Activated CD4-positive, CD25-positive, alpha-beta regulatory T cell (primary cell): Measurements from ENCODE around the gene CNTN1.

Experiments used
- DNase-seq, 4 experiments: peaks; one replicate each; lab custom pipeline; 2025; lab: John Stamatoyannopoulos, UW

The CNTN1 gene

GRCh38 chr12:40768125-40768864 is 76.1 kb downstream of the CNTN1 start:
- no peak for DNase-seq

- DNase-seq: no peak
Observed at GRCh38 chr12:40769846-40770245, 77.6 kb downstream of the CNTN1 start.

DNA sequence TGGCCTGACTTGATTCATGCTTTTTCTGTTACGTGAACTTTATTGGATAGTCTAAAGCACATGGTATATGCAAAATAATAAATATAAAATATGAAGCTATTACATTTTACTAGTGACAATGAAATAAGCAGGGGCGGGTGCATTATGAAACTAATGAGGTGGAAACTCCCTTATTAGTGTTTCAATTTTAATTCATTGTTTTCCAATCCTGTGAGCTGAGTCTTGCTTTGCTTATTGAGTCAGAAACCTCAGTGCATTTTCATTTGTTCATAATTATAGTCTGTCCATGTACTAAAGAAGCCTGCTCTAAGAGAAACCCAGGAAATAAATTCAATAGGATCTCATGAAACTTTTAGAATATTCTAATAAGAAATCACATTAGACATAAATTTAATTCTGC is 78.5 kb downstream of the CNTN1 start:
- no peak for DNase-seq

DNA sequence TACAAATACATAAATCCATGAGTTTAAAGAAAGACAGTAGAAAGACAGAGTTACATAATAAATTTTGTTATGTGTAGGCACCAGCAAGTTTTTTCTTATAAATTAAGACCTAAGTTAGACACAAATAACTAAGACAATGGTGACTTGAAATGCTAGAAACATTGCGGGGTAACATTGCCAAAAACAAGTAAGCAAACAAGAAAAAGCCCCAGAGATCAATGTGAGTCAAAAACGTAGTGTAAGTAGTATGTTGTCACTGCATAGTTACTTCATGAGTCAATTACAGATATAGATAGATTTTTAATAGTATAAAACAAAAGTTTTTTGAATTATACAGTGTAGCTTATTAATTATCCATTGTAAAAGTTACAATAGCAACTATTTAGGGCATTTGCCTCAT is 83.4 kb downstream of the CNTN1 start:
- no peak for DNase-seq

GRCh38 chr12:40784102-40784501 is 91.9 kb downstream of the CNTN1 start:
- no peak for DNase-seq

GRCh38 chr12:40788276-40788675 is 96.0 kb downstream of the CNTN1 start:
- no peak for DNase-seq

GRCh38 chr12:40792792-40793386 is 100.7 kb downstream of the CNTN1 start:
- no peak for DNase-seq

GRCh38 chr12:40793471-40793870 is 101.2 kb downstream of the CNTN1 start:
- no peak for DNase-seq

- no peak for DNase-seq
Observed at GRCh38 chr12:40794087-40794486, 101.8 kb downstream of the CNTN1 start.

DNA sequence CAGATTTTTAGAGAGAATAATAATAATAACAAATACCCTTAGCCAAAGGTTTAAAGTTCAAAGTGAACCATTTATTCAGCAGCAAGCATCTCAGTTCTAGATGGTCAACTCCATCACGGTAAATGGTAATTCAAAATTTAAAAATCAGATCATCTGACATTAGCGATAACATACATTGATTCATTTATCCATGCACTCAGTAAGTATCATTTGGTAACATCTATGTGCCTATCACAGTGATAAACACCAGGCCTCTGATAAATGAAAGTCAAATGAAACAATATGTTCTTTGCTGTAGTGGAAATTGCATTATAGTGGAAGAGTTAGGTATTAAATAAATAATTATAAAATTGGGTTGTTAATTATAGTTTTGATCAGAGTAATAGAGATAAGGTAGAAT is 108.8 kb downstream of the CNTN1 start:
- DNase-seq: no peak

DNA sequence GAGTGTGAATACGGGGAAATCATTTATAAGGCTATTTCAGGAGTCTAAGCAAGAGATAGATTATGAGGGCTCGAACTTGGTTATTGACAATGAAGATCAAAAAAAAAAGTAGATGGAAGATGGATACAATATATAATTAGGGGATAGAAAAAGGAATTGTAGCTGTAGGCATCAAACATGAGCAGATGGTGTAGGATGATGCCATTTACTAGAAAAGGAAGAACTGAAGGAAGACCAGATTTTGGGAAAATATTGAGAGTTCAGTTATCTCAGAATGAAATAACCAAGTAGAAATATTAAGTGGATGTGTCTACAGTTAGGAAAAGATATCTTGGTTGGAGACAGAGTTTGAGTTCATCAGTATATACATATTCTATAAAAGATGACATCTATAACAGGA is 109.6 kb downstream of the CNTN1 start:
- no peak for DNase-seq

- no peak for DNase-seq
Observed at GRCh38 chr12:40802656-40803055, 110.4 kb downstream of the CNTN1 start.

- DNase-seq: no peak
Observed at GRCh38 chr12:40819436-40820108, 127.3 kb downstream of the CNTN1 start.

GRCh38 chr12:40820794-40821484 is 128.7 kb downstream of the CNTN1 start:
- no peak for DNase-seq

GRCh38 chr12:40825156-40825555 is 132.9 kb downstream of the CNTN1 start:
- DNase-seq: no peak

DNA sequence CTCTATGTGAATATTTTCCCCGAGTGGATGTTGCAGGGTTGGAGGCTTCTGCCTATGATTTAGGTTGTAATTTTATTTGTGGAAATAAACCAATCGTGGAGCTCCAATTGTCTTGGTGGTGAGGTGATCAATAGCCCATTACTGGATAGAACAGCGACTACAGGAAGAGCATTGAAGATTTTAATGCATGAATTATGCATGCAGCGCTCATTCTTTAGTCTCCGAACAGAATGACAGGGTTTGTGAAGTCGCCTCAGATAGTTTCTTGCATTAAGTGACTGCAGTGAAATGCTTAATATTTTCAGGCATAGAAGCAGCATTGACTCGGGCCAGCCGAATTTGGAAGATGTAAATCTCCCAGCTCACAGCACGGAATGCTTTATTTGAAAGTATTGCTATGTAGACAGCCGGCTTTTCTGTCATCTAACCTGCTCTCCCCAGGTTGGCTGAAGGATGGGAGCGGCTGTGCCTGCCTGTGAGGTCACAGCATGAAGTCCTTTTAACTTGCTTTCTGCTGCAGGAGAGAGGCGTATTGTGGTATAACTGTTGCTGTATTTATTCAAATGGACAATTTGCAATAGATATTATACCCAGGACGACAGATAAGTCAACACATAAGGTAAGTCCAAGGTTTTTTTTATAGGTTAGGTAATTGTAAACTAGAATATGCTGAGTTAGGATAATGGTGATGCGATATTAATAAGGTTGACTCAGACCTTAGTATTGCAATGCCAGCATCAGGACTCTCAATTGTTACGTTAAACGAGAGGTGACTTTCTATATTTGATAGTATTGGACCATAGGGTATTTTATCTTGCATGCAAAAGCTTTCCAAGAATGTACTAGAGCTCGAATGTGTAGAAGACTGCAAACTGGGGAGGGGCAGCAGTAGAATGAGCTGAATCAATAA is 135.7 kb downstream of the CNTN1 start:
- DNase-seq: no peak

DNA sequence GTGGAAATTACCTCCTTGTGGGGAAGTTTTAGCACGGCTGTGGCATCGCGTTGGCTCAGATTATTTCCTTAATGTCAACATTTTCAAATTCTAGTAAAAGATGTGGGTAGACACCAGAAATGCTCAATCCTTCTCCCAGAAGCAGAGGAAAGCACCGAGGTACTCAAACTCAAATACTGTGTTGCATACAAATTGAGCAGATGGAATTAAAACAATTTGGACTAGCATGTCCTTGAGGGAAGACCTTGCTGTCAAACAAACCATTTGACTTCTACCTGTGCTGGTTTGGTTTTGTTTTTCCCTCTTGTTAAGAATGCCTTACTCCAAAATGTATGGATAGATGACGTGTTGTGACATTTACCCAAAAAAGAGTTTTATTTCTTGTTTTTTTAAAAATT is 136.4 kb downstream of the CNTN1 start:
- no peak for DNase-seq

DNA sequence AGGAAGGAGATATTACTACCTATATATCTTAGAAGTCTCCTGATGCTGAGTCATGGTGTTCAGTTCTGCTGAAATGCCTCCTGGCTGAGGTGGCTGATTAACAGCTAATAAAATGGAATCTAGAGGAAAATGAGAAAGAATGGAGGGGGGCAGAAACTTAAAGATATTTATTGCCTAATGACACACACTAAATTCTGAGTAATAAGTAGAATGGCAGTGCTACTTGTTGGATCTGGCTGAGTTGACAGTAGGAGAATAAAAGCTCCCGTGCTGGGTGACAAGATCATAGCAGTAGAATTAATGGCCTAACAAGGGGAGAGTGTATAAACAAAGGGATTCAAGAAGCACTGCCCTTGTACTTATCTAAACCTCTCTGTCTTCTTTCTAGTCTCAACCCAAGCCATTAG is 137.5 kb downstream of the CNTN1 start:
- no peak for DNase-seq

GRCh38 chr12:40831916-40832315 is 139.7 kb downstream of the CNTN1 start:
- DNase-seq: no peak

DNA sequence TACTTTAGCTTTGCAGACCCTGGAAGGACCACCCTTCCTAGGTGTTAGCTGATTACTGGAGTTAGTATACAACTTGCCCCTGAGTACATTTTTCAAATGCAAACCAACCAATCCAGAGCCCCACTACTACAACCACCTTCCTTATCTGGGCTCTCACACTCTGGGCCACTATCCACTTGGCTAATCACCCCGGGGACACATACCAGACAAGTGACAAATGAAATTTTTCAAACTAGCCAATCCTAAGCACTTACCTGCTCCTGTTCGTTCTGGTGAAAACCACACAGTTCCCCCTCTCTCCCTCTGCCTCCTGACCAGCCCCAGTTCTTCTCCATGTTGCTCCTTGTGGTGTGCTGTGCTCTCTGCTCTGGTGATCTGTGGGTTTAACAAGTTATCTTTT is 140.4 kb downstream of the CNTN1 start:
- DNase-seq: no peak

DNA sequence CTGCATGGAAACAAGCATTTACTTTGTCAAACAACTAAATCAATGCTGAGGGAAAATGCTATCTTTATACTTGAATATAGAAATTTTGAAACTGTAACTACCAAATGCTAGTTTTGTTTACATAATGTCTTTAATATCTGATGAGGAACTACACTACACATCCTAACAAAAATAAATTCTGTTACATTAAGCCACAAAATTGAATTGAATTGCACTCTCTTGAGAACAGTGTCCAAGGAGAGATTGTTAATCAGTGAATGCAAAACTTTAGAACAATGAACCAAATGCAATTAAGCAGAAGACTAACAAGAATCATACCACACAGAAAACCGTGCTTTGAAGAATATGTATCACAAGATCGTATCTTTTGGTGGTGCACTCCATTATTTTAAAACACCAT is 141.6 kb downstream of the CNTN1 start:
- no peak for DNase-seq

DNA sequence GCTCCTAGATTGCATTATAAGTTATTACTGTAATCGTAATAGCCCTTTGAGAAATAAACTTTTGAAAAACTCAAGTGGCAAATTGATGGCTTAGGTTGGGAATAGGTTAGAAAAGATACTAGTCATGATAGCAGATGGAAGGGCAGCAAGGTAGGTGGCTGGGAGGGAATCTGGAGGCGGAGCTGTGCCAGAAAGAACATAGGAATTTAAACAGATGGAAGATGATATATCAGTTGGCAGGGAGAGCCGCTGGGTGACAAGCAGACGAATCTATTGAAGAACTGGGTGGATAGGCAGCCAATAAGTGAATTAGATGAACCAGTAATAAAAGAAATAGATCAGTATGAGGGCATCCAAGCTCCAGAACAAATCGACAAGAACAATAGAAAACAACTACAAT is 142.1 kb downstream of the CNTN1 start:
- no peak for DNase-seq
